Glomerular visceral epithelial cell (primary cell): Measurements from ENCODE around the gene IGFL2.

ENCODE experiments used
- DNase-seq: peaks from one replicate; pipeline ENCODE4 v3.0.0-alpha.2; 2016; ENCODE audit errors: extremely low spot score

The IGFL2 gene

DNA sequence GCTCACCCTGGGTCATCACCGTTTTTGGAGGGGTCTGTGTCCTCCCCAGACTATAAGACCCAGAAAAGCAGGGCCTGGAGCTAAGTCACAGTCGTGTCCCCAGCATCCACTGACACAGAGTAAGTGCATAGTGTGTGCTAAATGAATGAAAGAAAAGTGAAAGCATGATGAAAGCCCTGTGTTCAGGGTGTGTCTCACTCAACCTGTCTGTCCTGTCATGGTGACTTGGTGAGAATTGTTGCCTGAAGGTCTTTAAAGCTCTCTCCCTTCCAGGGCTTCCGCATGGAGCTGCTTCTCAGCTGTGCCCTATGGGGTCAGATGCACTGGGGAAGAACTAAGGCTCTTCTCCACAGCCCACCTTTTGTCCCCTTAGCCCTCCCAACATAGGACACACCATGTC lies 61.0 kb downstream of the IGFL2 start:
- DNase-seq = no peak

DNA sequence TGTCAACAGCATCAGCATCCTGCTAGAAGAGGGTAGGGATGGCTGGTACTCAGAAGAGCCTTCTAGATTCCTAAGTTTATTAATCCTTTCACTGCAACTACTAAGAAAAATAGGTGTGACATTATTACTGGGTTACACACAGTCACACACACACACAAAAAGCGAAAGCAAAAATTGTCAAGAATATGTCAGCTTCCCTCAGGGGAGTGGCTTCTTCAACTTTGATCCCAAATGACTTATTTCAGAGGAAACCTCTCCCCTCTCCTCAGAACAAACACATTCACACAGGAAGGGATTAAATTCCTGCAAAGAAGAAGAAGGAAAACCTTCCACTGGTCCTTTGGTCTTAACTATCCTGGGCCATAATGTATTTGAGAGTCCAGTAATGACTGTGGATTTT lies 61.4 kb downstream of the IGFL2 start:
- DNase-seq = no peak

DNA sequence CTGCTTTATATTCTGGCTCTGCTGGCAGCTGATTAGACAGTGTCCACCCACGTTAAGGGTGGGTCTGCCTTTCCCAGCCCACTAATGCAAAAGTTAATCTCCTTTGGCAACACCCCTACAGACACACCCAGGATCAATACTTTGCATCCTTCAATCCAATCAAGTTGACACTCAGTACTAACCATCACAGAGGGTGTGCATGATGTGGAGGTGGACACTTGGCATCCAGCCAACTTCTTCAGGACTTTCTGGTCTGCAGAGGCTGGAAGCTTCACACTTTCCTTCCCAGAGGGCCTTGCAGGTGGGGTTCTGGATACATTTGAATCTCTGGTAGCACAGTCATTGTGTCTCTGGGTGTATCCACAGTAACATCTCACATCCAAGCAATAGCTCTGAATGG lies 62.6 kb downstream of the IGFL2 start:
- DNase-seq = no peak
